ENCODE results near the gene NELFA. TPM values are rescaled to one million over a fixed set of nuclear protein-coding genes. Genes with fewer than 3 reads are reported as not detected.
A peak's percentile ranks its signal among the peaks of the same experiment; 100 is the strongest.

NELFA gene
- total and polyA plus RNA-seq, 10 of the 15 experiments (the other 5 are each of a cell fraction or from before 2014, with no cell fraction given) = 0.39 to 38.6 (median 16.7) TPM

DNA sequence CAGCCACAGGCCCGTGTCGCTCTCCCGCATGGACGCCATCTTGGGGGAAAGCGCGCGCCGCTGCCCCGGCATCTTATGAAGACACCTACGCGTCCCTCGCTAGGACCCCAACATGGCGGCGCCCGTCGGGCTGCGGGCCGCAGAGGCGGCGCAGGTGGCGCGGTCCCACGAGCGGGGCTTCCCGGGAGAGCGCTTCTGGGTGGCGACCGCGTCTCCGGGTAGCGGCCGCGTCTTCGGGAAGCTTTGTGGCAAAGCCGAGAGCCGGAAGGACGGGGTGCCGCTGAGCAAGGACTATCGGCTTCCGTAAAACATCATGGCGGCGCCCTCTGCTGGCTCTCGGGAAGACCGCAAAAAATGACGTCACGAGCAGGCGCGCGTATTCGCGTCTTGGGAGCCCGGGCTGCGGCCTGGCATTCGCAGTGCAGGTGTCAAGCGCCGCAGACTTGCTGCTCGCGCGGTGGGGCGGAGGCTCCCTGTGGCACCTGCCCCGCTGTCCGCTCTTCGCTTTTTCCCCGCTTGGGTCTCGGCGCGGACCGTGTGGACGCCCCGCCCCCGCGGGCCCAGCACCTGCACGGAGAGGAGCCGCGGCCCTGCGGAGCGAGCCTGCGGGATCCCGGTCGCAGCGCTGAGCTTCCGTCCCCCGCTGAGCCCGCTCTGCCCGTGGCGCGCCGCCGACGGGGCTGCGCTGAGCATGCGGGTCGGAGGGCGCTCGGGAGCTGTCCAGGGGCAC, at the start of gene NELFA (continued):
- TF ChIP-seq MTA3 (IDR thresholded peaks at IDR 0.05; ENCODE audit: borderline replicate concordance, low read length) = no peak
- TF ChIP-seq RELB (IDR thresholded peaks at IDR 0.05; ENCODE audit: low read depth) = peak; percentile 73
- peak; percentile 85; the same call in 1 of the 2 replicates for TF ChIP-seq LARP7 (IDR thresholded peaks at IDR 0.05)
- TF ChIP-seq, protein P1, sequence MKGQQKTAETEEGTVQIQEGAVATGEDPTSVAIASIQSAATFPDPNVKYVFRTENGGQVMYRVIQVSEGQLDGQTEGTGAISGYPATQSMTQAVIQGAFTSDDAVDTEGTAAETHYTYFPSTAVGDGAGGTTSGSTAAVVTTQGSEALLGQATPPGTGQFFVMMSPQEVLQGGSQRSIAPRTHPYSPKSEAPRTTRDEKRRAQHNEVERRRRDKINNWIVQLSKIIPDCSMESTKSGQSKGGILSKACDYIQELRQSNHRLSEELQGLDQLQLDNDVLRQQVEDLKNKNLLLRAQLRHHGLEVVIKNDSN (IDR thresholded peaks at IDR 0.05; ENCODE audit: borderline replicate concordance, extremely low read length, insufficient read depth, low read depth, low read length) = no peak
- peak; percentile 90 for TF ChIP-seq POLR2A (IDR thresholded peaks at IDR 0.05; ENCODE audit: low read depth, low read length)
- TF ChIP-seq, protein P2, sequence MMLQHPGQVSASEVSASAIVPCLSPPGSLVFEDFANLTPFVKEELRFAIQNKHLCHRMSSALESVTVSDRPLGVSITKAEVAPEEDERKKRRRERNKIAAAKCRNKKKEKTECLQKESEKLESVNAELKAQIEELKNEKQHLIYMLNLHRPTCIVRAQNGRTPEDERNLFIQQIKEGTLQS (IDR thresholded peaks at IDR 0.05; ENCODE audit: borderline replicate concordance, extremely low read depth, low read depth, low read length) = peak; percentile 44; the same call in 1 of the 2 replicates
- no peak for TF ChIP-seq ZNF592 (IDR thresholded peaks at IDR 0.05)
- no peak for TF ChIP-seq ZNF274 (IDR thresholded peaks at IDR 0.05; ENCODE audit: insufficient read depth, insufficient read length)
- TF ChIP-seq CBFB (IDR thresholded peaks at IDR 0.05; ENCODE audit: low read depth) = peak; percentile 87
- TF ChIP-seq RAD51 (IDR thresholded peaks at IDR 0.05) = no peak
- TF ChIP-seq FOXK2 (IDR thresholded peaks at IDR 0.05) = no peak
- no peak for TF ChIP-seq ZBED1 (IDR thresholded peaks at IDR 0.05; ENCODE audit: borderline replicate concordance)
- TF ChIP-seq ZNF217 (IDR thresholded peaks at IDR 0.05) = no peak
- TF ChIP-seq, protein P3, sequence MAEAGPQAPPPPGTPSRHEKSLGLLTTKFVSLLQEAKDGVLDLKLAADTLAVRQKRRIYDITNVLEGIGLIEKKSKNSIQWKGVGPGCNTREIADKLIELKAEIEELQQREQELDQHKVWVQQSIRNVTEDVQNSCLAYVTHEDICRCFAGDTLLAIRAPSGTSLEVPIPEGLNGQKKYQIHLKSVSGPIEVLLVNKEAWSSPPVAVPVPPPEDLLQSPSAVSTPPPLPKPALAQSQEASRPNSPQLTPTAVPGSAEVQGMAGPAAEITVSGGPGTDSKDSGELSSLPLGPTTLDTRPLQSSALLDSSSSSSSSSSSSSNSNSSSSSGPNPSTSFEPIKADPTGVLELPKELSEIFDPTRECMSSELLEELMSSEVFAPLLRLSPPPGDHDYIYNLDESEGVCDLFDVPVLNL (IDR thresholded peaks at IDR 0.05; ENCODE audit: low read depth, low read length) = no peak
- no peak for TF ChIP-seq BCL11A (IDR thresholded peaks at IDR 0.05; ENCODE audit: low read depth, low read length)
- TF ChIP-seq, protein P4, sequence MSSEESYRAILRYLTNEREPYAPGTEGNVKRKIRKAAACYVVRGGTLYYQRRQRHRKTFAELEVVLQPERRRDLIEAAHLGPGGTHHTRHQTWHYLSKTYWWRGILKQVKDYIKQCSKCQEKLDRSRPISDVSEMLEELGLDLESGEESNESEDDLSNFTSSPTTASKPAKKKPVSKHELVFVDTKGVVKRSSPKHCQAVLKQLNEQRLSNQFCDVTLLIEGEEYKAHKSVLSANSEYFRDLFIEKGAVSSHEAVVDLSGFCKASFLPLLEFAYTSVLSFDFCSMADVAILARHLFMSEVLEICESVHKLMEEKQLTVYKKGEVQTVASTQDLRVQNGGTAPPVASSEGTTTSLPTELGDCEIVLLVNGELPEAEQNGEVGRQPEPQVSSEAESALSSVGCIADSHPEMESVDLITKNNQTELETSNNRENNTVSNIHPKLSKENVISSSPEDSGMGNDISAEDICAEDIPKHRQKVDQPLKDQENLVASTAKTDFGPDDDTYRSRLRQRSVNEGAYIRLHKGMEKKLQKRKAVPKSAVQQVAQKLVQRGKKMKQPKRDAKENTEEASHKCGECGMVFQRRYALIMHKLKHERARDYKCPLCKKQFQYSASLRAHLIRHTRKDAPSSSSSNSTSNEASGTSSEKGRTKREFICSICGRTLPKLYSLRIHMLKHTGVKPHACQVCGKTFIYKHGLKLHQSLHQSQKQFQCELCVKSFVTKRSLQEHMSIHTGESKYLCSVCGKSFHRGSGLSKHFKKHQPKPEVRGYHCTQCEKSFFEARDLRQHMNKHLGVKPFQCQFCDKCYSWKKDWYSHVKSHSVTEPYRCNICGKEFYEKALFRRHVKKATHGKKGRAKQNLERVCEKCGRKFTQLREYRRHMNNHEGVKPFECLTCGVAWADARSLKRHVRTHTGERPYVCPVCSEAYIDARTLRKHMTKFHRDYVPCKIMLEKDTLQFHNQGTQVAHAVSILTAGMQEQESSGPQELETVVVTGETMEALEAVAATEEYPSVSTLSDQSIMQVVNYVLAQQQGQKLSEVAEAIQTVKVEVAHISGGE (CRISPR knock-in tag; IDR thresholded peaks at IDR 0.05) = no peak
- 0 out of 2 replicates have a peak, but pooled peaks have one; percentile 47 for TF ChIP-seq BRCA1 (IDR thresholded peaks at IDR 0.05; ENCODE audit: low read depth, low read length)

All from GM12878 (cell line).